ENCODE data around the gene ZNF80. TPM values are rescaled to one million over a fixed set of nuclear protein-coding genes. Genes with fewer than 3 reads are reported as not detected.

Gene ZNF80
- total and polyA plus RNA-seq, 2 of the 8 experiments (the other 6 are each of a cell fraction or from before 2014, with no cell fraction given), result not detected

GRCh38 chr3:114253505-114253904 is 16.1 kb upstream of the ZNF80 start:
- Histone ChIP-seq H3K4me1 (replicated peaks in 1 of 4; ENCODE audit: control insufficient read depth in 3 of 4, insufficient read depth in 4 of 4, low read length in 3 of 4) (no peaks in the 10 kb centered on the region), H3K9me3 (ENCODE audit: insufficient read depth in 2 of 2, low read depth in 1 of 2, low read length in 1 of 2) (0 out of 4 replicates have a peak, but pooled peaks cover 0 to 3% of the 10 kb centered on the region in 2 experiments), H3K36me3 (ENCODE audit: control insufficient read depth in 2 of 4, insufficient read depth in 4 of 4, low read length in 3 of 4) (no peaks in the 10 kb centered on the region), H3K9ac (replicated peaks in 1 of 4; ENCODE audit: extremely low read depth in 1 of 4, low read depth in 3 of 4, low read length in 3 of 4) (no peak overlapping the region), H2BK5ac (ENCODE audit: low read depth, low read length) (no peak overlapping the region), H3K56ac (replicated peaks; ENCODE audit: insufficient read length, low read depth, low read length) (no peak overlapping the region), H2BK20ac (ENCODE audit: low read length) (no peak overlapping the region), H3K79me1 (ENCODE audit: low read depth, low read length) (no peaks in the 10 kb centered on the region), H3K4me3 (ENCODE audit: extremely low read depth in 1 of 4, insufficient read depth in 2 of 4, low read depth in 3 of 4, low read length in 4 of 4) (no peak overlapping the region), H3K18ac (ENCODE audit: extremely low read depth, low read length) (no peak overlapping the region), H3K23me2 (ENCODE audit: low read depth, low read length) (no peaks in the 10 kb centered on the region; the same call in 1 of the 2 replicates), H2AFZ (ENCODE audit: low read length) (no peak overlapping the region), H4K20me1 (replicated peaks in 1 of 2; ENCODE audit: control insufficient read depth in 1 of 2, insufficient read depth in 2 of 2, low read length in 2 of 2) (no peaks in the 10 kb centered on the region), H4K91ac (replicated peaks; ENCODE audit: insufficient read length, low read length) (no peak overlapping the region), H3K4ac (replicated peaks; ENCODE audit: insufficient read length, low read depth, low read length) (no peak overlapping the region), H3K14ac (ENCODE audit: insufficient read length) (no peak overlapping the region), H2BK120ac (replicated peaks; ENCODE audit: low read depth, low read length) (no peak overlapping the region), H2AK5ac (ENCODE audit: low read depth, low read length) (no peak overlapping the region), H3K27ac (ENCODE audit: low read depth, low read length) (no peak overlapping the region), H2BK12ac (ENCODE audit: low read depth, low read length) (no peak overlapping the region), H4K8ac (ENCODE audit: extremely low read depth, insufficient read depth, low read length) (no peak overlapping the region), H2BK15ac (ENCODE audit: low read length) (no peak overlapping the region), H3K4me2 (ENCODE audit: insufficient read depth in 1 of 2, low read depth in 2 of 2, low read length in 2 of 2) (no peak overlapping the region), H3K23ac (ENCODE audit: insufficient read length) (no peak overlapping the region), H4K5ac (ENCODE audit: insufficient read length, low read depth, low read length) (no peak overlapping the region), H3K79me2 (ENCODE audit: control insufficient read depth in 1 of 2, insufficient read depth in 2 of 2, low read length in 2 of 2) (no peaks in the 10 kb centered on the region), H3K27me3 (replicated peaks in 1 of 4; ENCODE audit: control insufficient read depth in 3 of 4, extremely low read depth in 1 of 4, insufficient read depth in 3 of 4, low read length in 3 of 4) (no peaks in the 10 kb centered on the region)
- FAIRE-seq, result no peak
- WGBS, 2 experiments (ENCODE audit: extremely low coverage in 1 of 2, insufficient coverage in 1 of 2, insufficient read length in 1 of 2, insufficient replicate concordance in 2 of 2, low coverage in 1 of 2, low lambda C conversion rate in 2 of 2, missing lambda C conversion rate in 1 of 2), result 100% methylated on average over 1 of the region's 1 CpG; no CpG with 5 or more reads in 1 of the 2 experiments
- POLR2A ChIA-PET (ENCODE audit: partially characterized antibody), result interaction anchor here (0.7 kb wide), 1 partner anchor 123 kb away, joined by 3 read pairs; no protein-coding TSS in a partner anchor
- DNase-seq (ENCODE audit: low read depth in 1 of 2, low spot score in 2 of 2), result no peak
- CTCF ChIA-PET (ENCODE audit: partially characterized antibody), result interaction anchor here (0.7 kb wide), 1 partner anchor 23 kb away, joined by 3 read pairs; no protein-coding TSS in a partner anchor
- TF ChIP-seq, protein P1, sequence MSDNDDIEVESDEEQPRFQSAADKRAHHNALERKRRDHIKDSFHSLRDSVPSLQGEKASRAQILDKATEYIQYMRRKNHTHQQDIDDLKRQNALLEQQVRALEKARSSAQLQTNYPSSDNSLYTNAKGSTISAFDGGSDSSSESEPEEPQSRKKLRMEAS (IDR thresholded peaks at IDR 0.05), result no peak
- no peak for TF ChIP-seq BCL11A (IDR thresholded peaks at IDR 0.05; ENCODE audit: low read depth in 2 of 2, low read length in 2 of 2)
- TF ChIP-seq USF2 (IDR thresholded peaks at IDR 0.05; ENCODE audit: low read length), result no peak
- TF ChIP-seq BRCA1 (IDR thresholded peaks at IDR 0.05; ENCODE audit: low read depth, low read length), result no peak
- no peak for TF ChIP-seq BACH1 (IDR thresholded peaks at IDR 0.05; ENCODE audit: low read length)
- TF ChIP-seq PHF8 (conservative IDR thresholded peaks at IDR 0.05; ENCODE audit: low read depth, low read length), result no peak
- no peak for TF ChIP-seq SP2 (IDR thresholded peaks at IDR 0.05; ENCODE audit: low read length)
- no peak for TF ChIP-seq CHD2 (IDR thresholded peaks at IDR 0.05; ENCODE audit: low read length)
- TF ChIP-seq, protein P2, sequence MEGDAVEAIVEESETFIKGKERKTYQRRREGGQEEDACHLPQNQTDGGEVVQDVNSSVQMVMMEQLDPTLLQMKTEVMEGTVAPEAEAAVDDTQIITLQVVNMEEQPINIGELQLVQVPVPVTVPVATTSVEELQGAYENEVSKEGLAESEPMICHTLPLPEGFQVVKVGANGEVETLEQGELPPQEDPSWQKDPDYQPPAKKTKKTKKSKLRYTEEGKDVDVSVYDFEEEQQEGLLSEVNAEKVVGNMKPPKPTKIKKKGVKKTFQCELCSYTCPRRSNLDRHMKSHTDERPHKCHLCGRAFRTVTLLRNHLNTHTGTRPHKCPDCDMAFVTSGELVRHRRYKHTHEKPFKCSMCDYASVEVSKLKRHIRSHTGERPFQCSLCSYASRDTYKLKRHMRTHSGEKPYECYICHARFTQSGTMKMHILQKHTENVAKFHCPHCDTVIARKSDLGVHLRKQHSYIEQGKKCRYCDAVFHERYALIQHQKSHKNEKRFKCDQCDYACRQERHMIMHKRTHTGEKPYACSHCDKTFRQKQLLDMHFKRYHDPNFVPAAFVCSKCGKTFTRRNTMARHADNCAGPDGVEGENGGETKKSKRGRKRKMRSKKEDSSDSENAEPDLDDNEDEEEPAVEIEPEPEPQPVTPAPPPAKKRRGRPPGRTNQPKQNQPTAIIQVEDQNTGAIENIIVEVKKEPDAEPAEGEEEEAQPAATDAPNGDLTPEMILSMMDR (IDR thresholded peaks at IDR 0.05; ENCODE audit: control extremely low read depth in 1 of 3, insufficient read depth in 1 of 3, low read depth in 1 of 3, low read length in 3 of 3), result no peak
- TF ChIP-seq NANOG (IDR thresholded peaks at IDR 0.05; ENCODE audit: insufficient read depth, low read depth, low read length, poor library complexity, severe bottlenecking), result no peak
